ENCODE measurements around the gene PIK3CA.

PIK3CA gene

GRCh38 chr3:179224584-179224983 is 76.4 kb downstream of the PIK3CA start:
- no peak overlapping the region for H3K9ac ChIP-seq (ENCODE audit: low read length)
- no peaks in the 10 kb centered on the region for H3K9me2 ChIP-seq (replicated peaks; ENCODE audit: insufficient read depth, low read length)
- H3K27ac ChIP-seq (ENCODE audit: low read length), result no peak overlapping the region
- H4K20me1 ChIP-seq (ENCODE audit: insufficient read depth, low read length), result no peaks in the 10 kb centered on the region
- H3K27me3 ChIP-seq (replicated peaks; ENCODE audit: insufficient read depth, low read length), result no peaks in the 10 kb centered on the region
- no peaks in the 10 kb centered on the region for H3K4me1 ChIP-seq (ENCODE audit: low read length)
- no peaks in the 10 kb centered on the region for H3K9me3 ChIP-seq (replicated peaks; ENCODE audit: insufficient read depth, low read length)
- no peak overlapping the region for H2AFZ ChIP-seq (ENCODE audit: low read length)
- no peak overlapping the region for H3K4me2 ChIP-seq (ENCODE audit: low read depth, low read length)
- no peak for DNase-seq
- no peak for TF ChIP-seq EZH2 (optimal IDR thresholded peaks at IDR 0.05; ENCODE audit: low read depth, low read length)
- TF ChIP-seq CTCF (IDR thresholded peaks at IDR 0.05; ENCODE audit: low read length), result no peak
- TF ChIP-seq EZH2phosphoT487 (IDR thresholded peaks at IDR 0.05; ENCODE audit: low read length), result no peak
- H3F3A ChIP-seq (ENCODE audit: insufficient read depth, low read length), result no peaks in the 10 kb centered on the region
- no peak overlapping the region for H3K4me3 ChIP-seq (ENCODE audit: low read length)
- no peaks in the 10 kb centered on the region for H3K36me3 ChIP-seq (replicated peaks; ENCODE audit: insufficient read depth, low read length)
- no peaks in the 10 kb centered on the region for H3K79me2 ChIP-seq (ENCODE audit: low read length)

GRCh38 chr3:179227349-179227748 is 79.2 kb downstream of the PIK3CA start:
- H3F3A ChIP-seq (ENCODE audit: insufficient read depth, low read length), result no peaks in the 10 kb centered on the region
- H3K27ac ChIP-seq (ENCODE audit: low read length), result no peak overlapping the region
- H2AFZ ChIP-seq (ENCODE audit: low read length), result no peak overlapping the region
- H3K9me2 ChIP-seq (replicated peaks; ENCODE audit: insufficient read depth, low read length), result no peaks in the 10 kb centered on the region
- no peaks in the 10 kb centered on the region for H3K27me3 ChIP-seq (replicated peaks; ENCODE audit: insufficient read depth, low read length)
- TF ChIP-seq EZH2phosphoT487 (IDR thresholded peaks at IDR 0.05; ENCODE audit: low read length), result no peak
- no peaks in the 10 kb centered on the region for H4K20me1 ChIP-seq (ENCODE audit: insufficient read depth, low read length)
- no peak overlapping the region for H3K4me2 ChIP-seq (ENCODE audit: low read depth, low read length)
- H3K9ac ChIP-seq (ENCODE audit: low read length), result no peak overlapping the region
- H3K4me3 ChIP-seq (ENCODE audit: low read length), result no peak overlapping the region
- no peak for DNase-seq
- no peaks in the 10 kb centered on the region for H3K4me1 ChIP-seq (ENCODE audit: low read length)
- no peaks in the 10 kb centered on the region for H3K79me2 ChIP-seq (ENCODE audit: low read length)
- no peaks in the 10 kb centered on the region for H3K36me3 ChIP-seq (replicated peaks; ENCODE audit: insufficient read depth, low read length)
- no peaks in the 10 kb centered on the region for H3K9me3 ChIP-seq (replicated peaks; ENCODE audit: insufficient read depth, low read length)

GRCh38 chr3:179229177-179229576 is 81.0 kb downstream of the PIK3CA start:
- Histone ChIP-seq H3K9ac (ENCODE audit: low read length) (no peak overlapping the region), H3K4me3 (ENCODE audit: low read length) (no peak overlapping the region), H3K4me2 (ENCODE audit: low read depth, low read length) (no peak overlapping the region), H3K9me2 (replicated peaks; ENCODE audit: insufficient read depth, low read length) (no peaks in the 10 kb centered on the region), H3K9me3 (replicated peaks; ENCODE audit: insufficient read depth, low read length) (no peaks in the 10 kb centered on the region), H2AFZ (ENCODE audit: low read length) (no peak overlapping the region), H3K27me3 (replicated peaks; ENCODE audit: insufficient read depth, low read length) (no peaks in the 10 kb centered on the region), H3K4me1 (ENCODE audit: low read length) (no peaks in the 10 kb centered on the region), H3K36me3 (replicated peaks; ENCODE audit: insufficient read depth, low read length) (no peaks in the 10 kb centered on the region), H3K27ac (ENCODE audit: low read length) (no peak overlapping the region), H3F3A (ENCODE audit: insufficient read depth, low read length) (no peaks in the 10 kb centered on the region), H4K20me1 (ENCODE audit: insufficient read depth, low read length) (no peaks in the 10 kb centered on the region), H3K79me2 (ENCODE audit: low read length) (no peaks in the 10 kb centered on the region)
- DNase-seq, result no peak
- no peak for TF ChIP-seq EZH2 (optimal IDR thresholded peaks at IDR 0.05; ENCODE audit: low read depth, low read length)
- no peak for TF ChIP-seq CTCF (IDR thresholded peaks at IDR 0.05; ENCODE audit: low read length)
- no peak for TF ChIP-seq EZH2phosphoT487 (IDR thresholded peaks at IDR 0.05; ENCODE audit: low read length)

GRCh38 chr3:179233043-179233442 is 84.9 kb downstream of the PIK3CA start:
- Histone ChIP-seq H3K4me1 (ENCODE audit: low read length) (no peaks in the 10 kb centered on the region), H3K9me2 (replicated peaks; ENCODE audit: insufficient read depth, low read length) (no peaks in the 10 kb centered on the region), H3K36me3 (replicated peaks; ENCODE audit: insufficient read depth, low read length) (no peaks in the 10 kb centered on the region), H3K27me3 (replicated peaks; ENCODE audit: insufficient read depth, low read length) (no peaks in the 10 kb centered on the region), H3K4me2 (ENCODE audit: low read depth, low read length) (no peak overlapping the region), H3K79me2 (ENCODE audit: low read length) (no peaks in the 10 kb centered on the region), H2AFZ (ENCODE audit: low read length) (no peak overlapping the region), H3K9ac (ENCODE audit: low read length) (no peak overlapping the region), H3K27ac (ENCODE audit: low read length) (no peak overlapping the region), H3K4me3 (ENCODE audit: low read length) (no peak overlapping the region), H3K9me3 (replicated peaks; ENCODE audit: insufficient read depth, low read length) (no peaks in the 10 kb centered on the region), H3F3A (ENCODE audit: insufficient read depth, low read length) (no peaks in the 10 kb centered on the region), H4K20me1 (ENCODE audit: insufficient read depth, low read length) (no peaks in the 10 kb centered on the region)
- DNase-seq, result no peak
- TF ChIP-seq EZH2phosphoT487 (IDR thresholded peaks at IDR 0.05; ENCODE audit: low read length) (no peak), CTCF (IDR thresholded peaks at IDR 0.05; ENCODE audit: low read length) (no peak), EZH2 (optimal IDR thresholded peaks at IDR 0.05; ENCODE audit: low read depth, low read length) (no peak)
